Measurements from ENCODE around the gene CCDC177. TPM values are rescaled to one million over a fixed set of nuclear protein-coding genes. Genes with fewer than 3 reads are reported as not detected.
A peak's percentile ranks its signal among the peaks of the same experiment; 100 is the strongest.

Gene CCDC177
- total RNA-seq, 1 donor from 2014 or later, result not detected

GRCh38 chr14:69573205-69573830 lies 1.4 kb downstream of the CCDC177 start:
- TF ChIP-seq, protein P1, sequence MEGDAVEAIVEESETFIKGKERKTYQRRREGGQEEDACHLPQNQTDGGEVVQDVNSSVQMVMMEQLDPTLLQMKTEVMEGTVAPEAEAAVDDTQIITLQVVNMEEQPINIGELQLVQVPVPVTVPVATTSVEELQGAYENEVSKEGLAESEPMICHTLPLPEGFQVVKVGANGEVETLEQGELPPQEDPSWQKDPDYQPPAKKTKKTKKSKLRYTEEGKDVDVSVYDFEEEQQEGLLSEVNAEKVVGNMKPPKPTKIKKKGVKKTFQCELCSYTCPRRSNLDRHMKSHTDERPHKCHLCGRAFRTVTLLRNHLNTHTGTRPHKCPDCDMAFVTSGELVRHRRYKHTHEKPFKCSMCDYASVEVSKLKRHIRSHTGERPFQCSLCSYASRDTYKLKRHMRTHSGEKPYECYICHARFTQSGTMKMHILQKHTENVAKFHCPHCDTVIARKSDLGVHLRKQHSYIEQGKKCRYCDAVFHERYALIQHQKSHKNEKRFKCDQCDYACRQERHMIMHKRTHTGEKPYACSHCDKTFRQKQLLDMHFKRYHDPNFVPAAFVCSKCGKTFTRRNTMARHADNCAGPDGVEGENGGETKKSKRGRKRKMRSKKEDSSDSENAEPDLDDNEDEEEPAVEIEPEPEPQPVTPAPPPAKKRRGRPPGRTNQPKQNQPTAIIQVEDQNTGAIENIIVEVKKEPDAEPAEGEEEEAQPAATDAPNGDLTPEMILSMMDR (conservative IDR thresholded peaks at IDR 0.05; ENCODE audit: low read depth, low read length), result no peak
- no peak for DNase-seq (ENCODE audit: low read depth)
- H3K4me3 ChIP-seq (ENCODE audit: low read depth, low read length), result no peak overlapping the region

- DNase-seq (ENCODE audit: low read depth), result no peak
- no peak overlapping the region for H3K4me3 ChIP-seq (ENCODE audit: low read depth, low read length)
- TF ChIP-seq, protein P1 (conservative IDR thresholded peaks at IDR 0.05; ENCODE audit: low read depth, low read length), result no peak
Observed at GRCh38 chr14:69572841-69573135, 1.9 kb downstream of the CCDC177 start.

- H3K4me3 ChIP-seq (ENCODE audit: low read depth, low read length), result peak overlapping the region; percentile 8
- TF ChIP-seq, protein P1 (conservative IDR thresholded peaks at IDR 0.05; ENCODE audit: low read depth, low read length), result no peak
- DNase-seq (ENCODE audit: low read depth), result no peak
Observed at GRCh38 chr14:69572030-69572840, 2.4 kb downstream of the CCDC177 start.

GRCh38 chr14:69571449-69572029 lies 3.1 kb downstream of the CCDC177 start:
- TF ChIP-seq, protein P1 (conservative IDR thresholded peaks at IDR 0.05; ENCODE audit: low read depth, low read length), result no peak
- DNase-seq (ENCODE audit: low read depth), result no peak
- H3K4me3 ChIP-seq (ENCODE audit: low read depth, low read length), result peak overlapping the region; percentile 8

GRCh38 chr14:69570836-69571330 lies 3.8 kb downstream of the CCDC177 start:
- TF ChIP-seq, protein P1 (conservative IDR thresholded peaks at IDR 0.05; ENCODE audit: low read depth, low read length), result no peak
- DNase-seq (ENCODE audit: low read depth), result no peak
- H3K4me3 ChIP-seq (ENCODE audit: low read depth, low read length), result no peak overlapping the region

DNA sequence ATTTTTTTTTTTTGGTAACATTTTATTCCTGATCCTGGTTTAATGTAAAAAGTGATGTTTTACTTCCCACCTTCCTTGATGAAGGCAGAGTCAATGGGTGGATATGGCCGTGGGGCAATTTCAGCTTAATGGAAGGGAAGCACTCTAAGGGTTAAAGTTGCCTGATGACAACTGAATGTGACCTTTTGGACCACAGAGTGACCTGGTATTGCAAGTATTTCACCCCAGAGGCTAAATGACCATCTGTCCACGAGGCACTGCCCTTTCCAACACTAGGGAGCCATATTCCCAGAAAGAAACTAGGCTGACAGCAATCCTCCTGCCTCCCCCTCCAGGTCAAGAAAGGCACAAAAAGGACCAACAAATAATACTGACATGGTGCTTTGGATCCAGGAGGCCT lies 4.8 kb downstream of the CCDC177 start:
- DNase-seq (ENCODE audit: low read depth), result no peak

More for the DNA sequence above, 4.8 kb downstream of the CCDC177 start:
- TF ChIP-seq, protein P1 (conservative IDR thresholded peaks at IDR 0.05; ENCODE audit: low read depth, low read length), result no peak
- no peak overlapping the region for H3K4me3 ChIP-seq (ENCODE audit: low read depth, low read length)

Data from epithelial cell of proximal tubule (primary cell).